Loucy (cell line): ENCODE measurements around the gene THADA.

ENCODE experiments used
- H2AFZ ChIP-seq: fragments of 200-600 bp; sonication (generic); 2 replicates; pipeline ENCODE4 v1.6.0; 2016; ENCODE audit warnings: antibody characterized with exemption, mild to moderate bottlenecking, low read length, moderate library complexity
- H3F3A ChIP-seq: fragments of 200-600 bp; 2 replicates; pipeline ENCODE4 v1.6.0; 2016; ENCODE audit warnings: antibody characterized with exemption, low read depth, mild to moderate bottlenecking
- H3K27me3 ChIP-seq: fragments of 200-600 bp; sonication (generic); 2 replicates; pipeline ENCODE4 v1.6.1; 2014; ENCODE audit warnings: low read length, mild to moderate bottlenecking; ENCODE audit not compliant: insufficient read depth, poor library complexity, severe bottlenecking
- H3K36me3 ChIP-seq: fragments of 200-600 bp; sonication (generic); 2 replicates; pipeline ENCODE4 v1.6.1; 2016; ENCODE audit warnings: low read length; ENCODE audit not compliant: insufficient read depth
- H3K4me1 ChIP-seq: fragments of 200-600 bp; sonication (generic); 2 replicates; pipeline ENCODE4 v1.5.1; 2014; ENCODE audit warnings: low read length, mild to moderate bottlenecking; ENCODE audit not compliant: insufficient read depth, poor library complexity, severe bottlenecking
- H3K4me2 ChIP-seq: fragments of 200-600 bp; sonication (generic); 2 replicates; pipeline ENCODE4 v1.6.0; 2014; ENCODE audit warnings: antibody characterized with exemption, low read length, low read depth, mild to moderate bottlenecking; ENCODE audit not compliant: poor library complexity, severe bottlenecking
- H3K4me3 ChIP-seq: fragments of 200-600 bp; sonication (generic); 2 replicates; pipeline ENCODE4 v1.5.1; 2014; ENCODE audit warnings: low read length, mild to moderate bottlenecking, mixed read lengths; ENCODE audit not compliant: poor library complexity, severe bottlenecking
- H3K79me2 ChIP-seq: fragments of 200-600 bp; sonication (generic); 2 replicates; pipeline ENCODE4 v1.6.1; 2014; ENCODE audit warnings: low read length; ENCODE audit not compliant: insufficient read depth
- H3K9ac ChIP-seq: fragments of 200-600 bp; sonication (generic); 2 replicates; pipeline ENCODE4 v1.6.0; 2014; ENCODE audit warnings: mild to moderate bottlenecking, low read depth, low read length, moderate library complexity; ENCODE audit not compliant: poor library complexity, severe bottlenecking
- H3K9me2 ChIP-seq: fragments of 200-600 bp; sonication (generic); replicated peaks from 2 replicates; pipeline ENCODE4 v1.6.1; 2016; ENCODE audit warnings: low read depth, low read length, mixed read lengths
- H3K9me3 ChIP-seq: fragments of 200-600 bp; sonication (generic); 2 replicates; pipeline ENCODE4 v1.6.1; 2014; ENCODE audit warnings: mild to moderate bottlenecking, antibody characterized with exemption, low read length, low read depth; ENCODE audit not compliant: insufficient read depth
- H4K20me1 ChIP-seq: fragments of 200-600 bp; sonication (generic); 2 replicates; pipeline ENCODE4 v1.6.0; 2014; ENCODE audit warnings: antibody characterized with exemption, low read length, mild to moderate bottlenecking; ENCODE audit not compliant: insufficient read depth, poor library complexity, severe bottlenecking
- EZH2phosphoT487 ChIP-seq: fragments of 200-600 bp; IDR thresholded peaks from 2 replicates; pipeline ENCODE4 v1.6.1; 2018; ENCODE audit warnings: antibody characterized with exemption, mild to moderate bottlenecking, moderate library complexity, borderline replicate concordance
- TF ChIP-seq, protein P1 (sequence below): fragments of 200-600 bp; sonication (generic); conservative IDR thresholded peaks from 2 replicates; pipeline ENCODE4 v1.5.1; 2014; ENCODE audit warnings: mild to moderate bottlenecking, antibody characterized with exemption, low read length

Gene THADA

DNA sequence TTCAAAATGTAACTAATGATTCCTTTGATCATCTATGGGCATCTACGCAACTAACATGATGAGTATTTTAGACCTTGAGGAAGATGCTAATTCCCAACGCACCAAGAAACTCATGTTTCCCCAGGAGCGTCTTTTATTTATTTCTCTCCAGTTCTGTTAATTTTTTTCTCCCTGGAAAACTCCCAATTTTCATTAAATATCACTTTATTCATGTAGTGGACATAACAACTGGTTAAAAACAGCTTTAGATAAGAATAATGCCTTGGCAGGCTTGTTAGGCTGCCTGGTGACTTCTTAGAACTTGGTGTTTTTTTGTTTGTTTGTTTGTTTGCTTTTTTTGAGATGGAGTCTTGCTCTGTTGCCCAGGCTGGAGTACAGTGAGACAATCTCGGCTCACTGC lies 306.5 kb downstream of the THADA start:
- Histone ChIP-seq H3K36me3 (peaks cover 45% of the 10 kb centered on the region; the same call in 1 of the 2 replicates), H3K9ac (no peak overlapping the region), H3K9me3 (peaks cover 11% of the 10 kb centered on the region; the same call in 1 of the 2 replicates), H3K79me2 (no peaks in the 10 kb centered on the region), H3K4me1 (peaks cover 10% of the 10 kb centered on the region), H3K4me2 (no peak overlapping the region), H4K20me1 (no peaks in the 10 kb centered on the region), H2AFZ (no peak overlapping the region), H3F3A (no peaks in the 10 kb centered on the region), H3K27me3 (no peaks in the 10 kb centered on the region), H3K9me2 (no peaks in the 10 kb centered on the region), H3K4me3 (no peak overlapping the region)
- no peak for TF ChIP-seq EZH2phosphoT487
- TF ChIP-seq, protein P1, sequence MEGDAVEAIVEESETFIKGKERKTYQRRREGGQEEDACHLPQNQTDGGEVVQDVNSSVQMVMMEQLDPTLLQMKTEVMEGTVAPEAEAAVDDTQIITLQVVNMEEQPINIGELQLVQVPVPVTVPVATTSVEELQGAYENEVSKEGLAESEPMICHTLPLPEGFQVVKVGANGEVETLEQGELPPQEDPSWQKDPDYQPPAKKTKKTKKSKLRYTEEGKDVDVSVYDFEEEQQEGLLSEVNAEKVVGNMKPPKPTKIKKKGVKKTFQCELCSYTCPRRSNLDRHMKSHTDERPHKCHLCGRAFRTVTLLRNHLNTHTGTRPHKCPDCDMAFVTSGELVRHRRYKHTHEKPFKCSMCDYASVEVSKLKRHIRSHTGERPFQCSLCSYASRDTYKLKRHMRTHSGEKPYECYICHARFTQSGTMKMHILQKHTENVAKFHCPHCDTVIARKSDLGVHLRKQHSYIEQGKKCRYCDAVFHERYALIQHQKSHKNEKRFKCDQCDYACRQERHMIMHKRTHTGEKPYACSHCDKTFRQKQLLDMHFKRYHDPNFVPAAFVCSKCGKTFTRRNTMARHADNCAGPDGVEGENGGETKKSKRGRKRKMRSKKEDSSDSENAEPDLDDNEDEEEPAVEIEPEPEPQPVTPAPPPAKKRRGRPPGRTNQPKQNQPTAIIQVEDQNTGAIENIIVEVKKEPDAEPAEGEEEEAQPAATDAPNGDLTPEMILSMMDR: no peak

DNA sequence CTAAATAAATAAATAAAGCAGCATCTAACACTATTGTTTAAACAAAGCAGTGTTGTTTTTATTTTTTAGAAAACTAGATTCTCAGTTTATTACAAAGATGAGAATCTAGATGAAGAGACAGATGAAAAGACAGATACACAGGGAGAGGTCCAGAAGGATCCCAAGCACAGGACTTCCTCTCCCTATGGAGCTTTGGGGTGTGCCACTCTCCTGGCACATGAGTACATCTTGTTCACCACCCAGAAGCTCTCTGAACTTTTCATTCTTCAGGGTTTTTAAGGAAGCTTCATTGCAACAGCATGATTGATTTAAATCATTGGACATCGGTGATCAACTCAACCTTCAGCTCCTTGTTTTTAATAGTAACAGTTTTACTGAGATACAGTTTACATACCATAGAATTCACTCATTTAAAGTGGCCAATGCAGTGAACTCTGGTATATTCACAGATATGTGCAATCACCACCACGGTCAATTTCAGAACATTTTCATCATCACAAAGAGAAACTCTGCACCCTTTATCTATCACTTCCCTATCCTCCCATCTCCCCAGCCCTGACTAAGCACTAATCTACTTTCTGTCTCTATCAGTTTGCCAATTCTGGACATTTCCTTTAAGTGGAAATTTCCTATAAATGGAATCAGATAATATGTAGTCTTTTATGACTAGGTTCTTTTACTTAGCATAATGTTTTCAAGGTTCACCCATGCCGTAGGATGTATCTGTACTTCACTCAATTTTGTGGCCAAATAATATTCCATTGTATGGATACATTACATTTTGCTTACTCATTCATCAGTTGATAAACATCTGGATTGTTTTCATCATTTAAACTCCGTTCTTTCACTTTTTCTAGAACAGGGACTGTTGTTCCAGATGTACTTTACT lies 307.2 kb downstream of the THADA start:
- Histone ChIP-seq H3K9me2 (no peaks in the 10 kb centered on the region), H3K36me3 (peaks cover 51% of the 10 kb centered on the region; the same call in 1 of the 2 replicates), H2AFZ (no peak overlapping the region), H3K9ac (no peak overlapping the region), H3K27me3 (no peaks in the 10 kb centered on the region), H3K79me2 (no peaks in the 10 kb centered on the region), H3K4me1 (peaks cover 4% of the 10 kb centered on the region), H3K9me3 (peaks cover 16% of the 10 kb centered on the region; the same call in 1 of the 2 replicates), H3F3A (no peaks in the 10 kb centered on the region), H3K4me3 (no peak overlapping the region), H4K20me1 (no peaks in the 10 kb centered on the region), H3K4me2 (no peak overlapping the region)
- no peak for TF ChIP-seq EZH2phosphoT487
- TF ChIP-seq, protein P1: no peak

DNA sequence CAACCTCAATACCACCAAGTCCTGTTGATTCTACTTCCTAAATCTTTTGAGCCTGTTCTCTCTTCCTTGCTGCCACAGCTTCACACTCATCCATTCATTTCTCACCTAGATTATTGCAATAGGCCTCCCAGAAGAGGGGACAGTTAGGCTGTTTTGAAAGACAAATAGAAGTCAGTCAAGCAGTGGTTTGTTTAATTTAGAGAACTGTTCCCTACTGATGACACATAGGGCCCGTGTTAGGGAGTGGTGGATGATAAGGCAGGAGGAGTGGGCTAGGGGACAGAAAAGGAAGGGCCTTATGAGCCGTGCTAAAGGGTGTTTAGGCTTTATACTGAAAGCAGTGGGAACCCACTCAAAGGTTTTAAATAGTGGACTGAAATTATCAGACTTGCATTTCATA lies 309.9 kb downstream of the THADA start:
- no peak overlapping the region for H3K4me3 ChIP-seq
- no peak overlapping the region for H3K9ac ChIP-seq
- H3K36me3 ChIP-seq: peaks cover 62% of the 10 kb centered on the region; the same call in 1 of the 2 replicates
- H4K20me1 ChIP-seq: no peaks in the 10 kb centered on the region
- H3F3A ChIP-seq: no peaks in the 10 kb centered on the region
- no peaks in the 10 kb centered on the region for H3K4me1 ChIP-seq
- H3K4me2 ChIP-seq: no peak overlapping the region
- no peaks in the 10 kb centered on the region for H3K27me3 ChIP-seq
- H2AFZ ChIP-seq: no peak overlapping the region
- H3K79me2 ChIP-seq: no peaks in the 10 kb centered on the region
- H3K9me3 ChIP-seq: peaks cover 16% of the 10 kb centered on the region; the same call in 1 of the 2 replicates
- H3K9me2 ChIP-seq: no peaks in the 10 kb centered on the region
- no peak for TF ChIP-seq EZH2phosphoT487
- TF ChIP-seq, protein P1: no peak
